Transverse colon (tissue), 4 donors: ENCODE measurements around the gene CBLC. TPM values are rescaled to one million over a fixed set of nuclear protein-coding genes. Genes with fewer than 3 reads are reported as not detected.

Source experiments
- DNase-seq: peaks from one replicate; pipeline ENCODE4 v3.0.0-alpha.2; 2019
- H3K27ac ChIP-seq, 4 donors: fragments of 200-600 bp; sonication (generic); 2 replicates each; pipeline ENCODE4 v1.5.1; 2016 to 2018; ENCODE audit warnings: inconsistent platforms in 4 of 4
- H3K27me3 ChIP-seq: fragments of 200-600 bp; sonication (generic); 2 replicates; pipeline ENCODE4 v1.5.1; 2017; ENCODE audit warnings: inconsistent platforms
- H3K36me3 ChIP-seq, 4 donors: fragments of 200-600 bp; sonication (generic); 2 replicates each; pipeline ENCODE4 v1.5.1; 2017 to 2019; ENCODE audit warnings: inconsistent platforms in 4 of 4
- H3K4me1 ChIP-seq, 4 donors: fragments of 200-600 bp; sonication (generic); 2 replicates each; pipeline ENCODE4 v1.5.1; 2017 to 2020; ENCODE audit warnings: inconsistent platforms in 4 of 4
- H3K4me3 ChIP-seq, 4 donors: fragments of 200-600 bp; sonication (generic); 1 replicate in 1 of 4; 2 replicates in 3 of 4; pipeline versions ENCODE4 v1.5.1 to v1.6.1; 2017 to 2019; ENCODE audit warnings: inconsistent platforms in 4 of 4
- H3K9me3 ChIP-seq, 2 donors: fragments of 200-600 bp; sonication (generic); 2 replicates each; pipeline ENCODE4 v1.5.1; 2017 to 2019; ENCODE audit warnings: inconsistent platforms in 2 of 2
- CTCF ChIP-seq, 5 experiments: fragments of 200-600 bp in 3 of 5; fragments of 450-650 bp in 2 of 5; sonication (generic) in 3 of 5; IDR thresholded peaks; 1 replicate in 2 of 5; 2 replicates in 3 of 5; pipeline ENCODE4 v1.5.1; 2016 to 2017; ENCODE audit warnings: antibody characterized with exemption in 5 of 5, inconsistent platforms in 3 of 5, mild to moderate bottlenecking in 2 of 5, moderate library complexity in 1 of 5
- EP300 ChIP-seq: sonication (generic); formaldehyde crosslinking; IDR thresholded peaks from one replicate; pipeline ENCODE4 v1.6.1; 2017; ENCODE audit warnings: antibody characterized with exemption, low read depth
- POLR2A ChIP-seq: fragments of 450-650 bp; IDR thresholded peaks from one replicate; pipeline ENCODE4 v1.6.1; 2016; ENCODE audit warnings: antibody characterized with exemption, mild to moderate bottlenecking, moderate library complexity
- POLR2AphosphoS5 ChIP-seq, 3 donors: sonication (generic); formaldehyde crosslinking; IDR thresholded peaks; one replicate each; pipeline ENCODE4 v1.6.1; 2016; ENCODE audit warnings: antibody characterized with exemption in 3 of 3
- WGBS, 2 donors: methylation state at CpG; one replicate each; pipeline ENCODE4 v1.1.5; 2018; ENCODE audit warnings: low coverage in 1 of 2; 5-methylcytosine and 5-hydroxymethylcytosine counted together
- in situ Hi-C, 4 donors: fragments of 200-750 bp; cut with MboI; loops; one replicate each; pipeline versions ENCODE4 v1.15.0 to v1.15.1; 2017; ENCODE audit warnings: low sequenced_read_pairs in 3 of 4, low pct_ligation_motif_present in 1 of 4, low pct_unique_long_range_greater_than_20kb in 1 of 4
- intact Hi-C: fragments of 100-400 bp; cut with DNase I; formaldehyde crosslinking; loops from one replicate; pipeline ENCODE4 v1.15.1; 2023; ENCODE audit warnings: low total_unique reads
- total RNA-seq, 4 donors: library from RNA; depleted of rRNA; stranded (reverse); fragments of >200 nt; gene quantifications; one replicate each; pipeline ENCODE4 v1.1.0, GENCODE V29; 2016

The CBLC gene
- total RNA-seq, 4 donors from 2014 or later = 96.1 to 210 (median 145) TPM

DNA sequence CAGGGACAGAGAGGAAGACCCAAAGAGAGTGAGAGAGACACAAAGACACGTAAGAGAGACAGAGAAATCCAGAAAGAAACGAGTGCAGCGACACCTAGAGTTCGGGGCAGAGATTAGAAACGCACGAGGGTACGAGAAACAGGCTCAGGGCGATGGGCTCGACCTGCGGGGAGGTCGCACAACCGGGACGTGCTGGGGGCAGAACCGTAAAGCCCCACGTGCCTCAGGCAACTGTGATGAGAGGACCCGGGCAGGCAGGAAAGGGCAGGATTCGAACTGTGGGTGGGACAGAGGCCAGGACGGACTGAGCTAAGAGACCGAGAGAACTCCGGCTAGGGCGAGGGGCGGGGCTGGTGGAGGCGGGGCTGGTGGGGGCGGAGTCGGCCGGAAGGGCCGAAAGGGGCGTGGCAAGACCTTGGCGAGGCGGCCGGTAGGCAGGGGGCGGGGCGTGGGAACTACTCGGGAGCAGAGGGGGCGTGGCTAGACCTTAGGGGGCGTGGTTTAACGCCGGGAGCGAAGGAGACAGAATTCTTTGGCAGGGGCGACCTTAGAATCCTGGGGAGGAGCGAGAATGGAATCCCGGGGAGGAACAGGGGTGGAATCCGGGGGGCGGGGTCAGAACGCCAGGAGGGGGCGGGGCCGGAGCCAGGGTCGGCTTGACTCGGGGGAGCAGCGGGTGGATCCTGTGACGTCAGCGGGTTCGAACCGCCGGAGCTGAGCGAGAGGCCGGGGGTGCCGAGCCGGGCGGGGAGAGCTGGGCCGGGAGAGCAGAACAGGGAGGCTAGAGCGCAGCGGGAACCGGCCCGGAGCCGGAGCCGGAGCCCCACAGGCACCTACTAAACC lies 68.1 kb downstream of the CBLC start, which contains the start of gene NECTIN2:
TSS of gene NECTIN2 (plus strand) at position 686 of the 843 bp plus-strand sequence. CDS start 229 bp downstream, outside the sequence.
- intact Hi-C loops (no loop called here), in situ Hi-C loops (no loop called here)
- Histone ChIP-seq H3K9me3 (no peaks in the 10 kb centered on the region), H3K4me1 (peaks cover 11 to 42% (median 31%) of the 10 kb centered on the region in 4 donors), H3K27me3 (no peaks in the 10 kb centered on the region), H3K36me3 (no peaks in the 10 kb centered on the region), H3K27ac (peak within 1 kb of the TSS; percentile 96 to 99 (median 97)), H3K4me3 (peak within 1 kb of the TSS; percentile 95 to 98 (median 96))
- WGBS, 2 donors = 0 to 1% methylated on average over 14 to 45 of the region's 67 CpGs
- peak; percentile 100 for DNase-seq
- TF ChIP-seq POLR2A (peak; percentile 90), CTCF (IDR thresholded peaks at IDR 0.05) (peak; percentile 66 to 97 (median 69)), POLR2AphosphoS5 (IDR thresholded peaks at IDR 0.05) (peak; percentile 93 to 96 (median 95)), EP300 (no peak)

DNA sequence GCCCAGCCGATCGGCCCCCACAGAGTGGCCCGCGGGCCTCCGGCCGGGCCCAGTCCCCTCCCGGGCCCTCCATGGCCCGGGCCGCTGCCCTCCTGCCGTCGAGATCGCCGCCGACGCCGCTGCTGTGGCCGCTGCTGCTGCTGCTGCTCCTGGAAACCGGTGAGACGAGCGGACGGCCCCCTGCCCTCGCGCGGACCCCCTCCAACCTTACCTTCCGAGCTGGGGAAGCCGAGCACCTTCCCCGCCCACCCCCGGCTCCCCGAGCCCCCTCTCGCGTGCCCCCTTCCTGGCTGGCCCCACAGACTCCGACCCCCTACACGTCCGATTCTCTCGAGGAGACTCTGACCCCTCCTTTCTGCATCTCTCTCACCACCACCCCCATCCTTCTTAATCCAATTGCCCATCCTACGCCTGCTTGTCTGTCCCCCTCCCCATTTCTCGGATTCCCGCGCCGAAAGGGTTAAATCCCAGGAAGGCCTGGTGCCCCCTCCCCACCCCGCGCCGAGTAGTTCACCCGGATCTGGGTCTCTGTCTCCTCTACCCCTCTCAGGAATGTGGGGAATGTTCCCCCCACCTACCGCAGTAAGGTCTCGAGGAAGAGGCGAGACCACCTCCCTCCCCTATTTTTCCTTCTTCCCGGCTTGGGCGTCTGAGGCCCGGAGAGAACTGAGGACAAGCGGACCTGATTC lies 68.9 kb downstream of the CBLC start:
- Histone ChIP-seq H3K36me3 (no peaks in the 10 kb centered on the region), H3K4me1 (peaks cover 11 to 42% (median 31%) of the 10 kb centered on the region in 4 donors), H3K27me3 (no peaks in the 10 kb centered on the region), H3K9me3 (no peaks in the 10 kb centered on the region), H3K4me3 (peak overlapping the region; percentile 95 to 98 (median 96)), H3K27ac (peak overlapping the region; percentile 96 to 99 (median 97))
- WGBS, 2 donors = 0% methylated on average over 35 of the region's 51 CpGs; no CpG with 5 or more reads in 1 of the 2 donors
- in situ Hi-C loops (no loop called here), intact Hi-C loops (no loop called here)
- TF ChIP-seq POLR2AphosphoS5 (IDR thresholded peaks at IDR 0.05) (no peak), POLR2A (no peak), EP300 (no peak), CTCF (IDR thresholded peaks at IDR 0.05) (no peak)
- DNase-seq = peak; percentile 48

DNA sequence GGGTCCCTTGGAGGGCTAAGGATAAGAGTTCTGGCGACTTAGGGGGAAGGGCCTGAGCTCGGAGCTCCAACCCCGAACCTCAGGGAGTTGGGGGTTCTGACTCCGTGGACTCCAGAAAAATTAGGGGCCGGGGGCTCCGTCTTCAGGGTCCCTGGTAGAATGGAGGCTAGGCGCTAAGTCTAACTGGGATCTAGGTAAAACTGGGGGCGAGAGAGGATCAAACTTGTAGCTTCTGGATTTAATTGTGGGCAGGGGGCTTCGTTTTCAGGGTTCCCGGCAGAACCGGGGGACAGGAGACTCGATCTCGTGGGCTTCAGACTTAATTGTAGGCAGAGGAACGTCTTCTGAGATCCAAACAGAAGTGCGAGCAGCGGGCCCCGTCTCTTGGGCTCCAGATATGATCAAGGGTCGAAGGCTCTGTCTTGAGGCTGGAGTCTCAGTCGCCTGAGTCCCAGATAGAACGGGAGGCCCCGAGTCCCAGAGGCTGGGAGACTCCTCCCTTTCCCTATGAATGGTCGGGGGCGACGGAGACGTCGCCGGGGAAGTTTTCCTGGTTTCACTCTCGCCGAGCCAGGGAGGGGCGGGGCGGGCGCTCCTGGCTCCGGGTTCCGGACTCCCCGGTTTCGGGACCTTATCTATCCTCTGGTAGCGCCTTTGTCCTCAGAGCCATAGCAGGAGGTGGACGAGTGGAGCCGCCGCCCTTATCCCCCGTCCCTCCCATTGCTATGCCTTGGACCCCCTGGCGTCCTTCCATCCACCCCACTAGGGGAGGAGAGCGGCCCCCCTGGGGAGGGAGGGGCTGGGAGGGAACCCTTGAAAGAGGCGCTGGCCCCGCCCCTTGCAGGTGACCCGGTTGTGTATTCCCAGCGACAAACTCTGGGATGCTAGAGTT lies 69.7 kb downstream of the CBLC start:
- H3K4me3 ChIP-seq = peak overlapping the region; percentile 95 to 98 (median 96)
- peak overlapping the region; percentile 96 to 99 (median 97) for H3K27ac ChIP-seq
- no peaks in the 10 kb centered on the region for H3K36me3 ChIP-seq
- no peaks in the 10 kb centered on the region for H3K9me3 ChIP-seq
- TF ChIP-seq CTCF (IDR thresholded peaks at IDR 0.05) (no peak), POLR2AphosphoS5 (IDR thresholded peaks at IDR 0.05) (peak; percentile 78 to 82 (median 79)), EP300 (no peak), POLR2A (peak; percentile 87)
- 1% methylated on average over 38 of the region's 47 CpGs; no CpG with 5 or more reads in 1 of the 2 donors for WGBS, 2 donors
- intact Hi-C loops = no loop called here
- in situ Hi-C loops = no loop called here
- no peaks in the 10 kb centered on the region for H3K27me3 ChIP-seq
- peaks cover 11 to 42% (median 31%) of the 10 kb centered on the region in 4 donors for H3K4me1 ChIP-seq
- DNase-seq = peak; percentile 84
